Measurements from ENCODE around the gene PFKP.

DNA sequence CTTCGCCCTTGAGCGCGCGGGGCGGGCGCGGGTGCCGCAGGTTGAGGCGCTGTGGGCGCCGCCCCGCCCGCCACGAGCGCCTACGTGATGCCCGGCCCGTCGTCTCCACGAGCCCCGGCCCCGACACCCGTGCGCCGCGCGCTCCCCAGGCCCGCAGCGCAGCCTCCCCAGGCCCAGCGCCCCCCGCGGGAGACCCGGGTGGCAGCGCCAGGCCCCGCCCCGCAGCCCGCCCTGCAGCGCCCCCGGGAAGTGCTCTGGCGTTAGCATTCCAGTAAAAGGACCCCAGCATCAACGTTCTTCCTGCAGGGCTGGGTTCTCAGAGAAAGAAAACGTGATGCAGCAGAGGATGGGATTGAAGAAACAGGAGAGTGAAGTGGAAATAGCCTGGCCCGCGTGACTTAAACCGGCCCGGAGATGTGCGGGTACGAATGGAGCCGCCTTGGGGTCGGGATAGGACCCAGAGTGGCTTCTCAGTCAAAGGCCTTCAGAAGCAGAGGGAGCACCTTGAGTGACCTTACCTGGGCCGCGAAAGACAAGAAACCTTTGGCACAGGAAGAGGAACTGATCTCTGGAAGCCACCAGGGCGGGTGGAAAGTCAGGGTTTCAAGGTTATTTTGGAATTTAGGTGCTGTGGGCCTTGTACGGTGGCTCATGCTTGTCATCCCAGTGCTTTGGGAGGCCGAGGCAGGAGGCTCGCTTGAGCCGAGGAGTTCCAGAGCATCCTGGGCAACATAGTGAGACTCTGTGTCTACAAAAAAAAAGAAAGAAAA, 1.8 kb downstream of the PFKP start:
- TF ChIP-seq, protein P1, sequence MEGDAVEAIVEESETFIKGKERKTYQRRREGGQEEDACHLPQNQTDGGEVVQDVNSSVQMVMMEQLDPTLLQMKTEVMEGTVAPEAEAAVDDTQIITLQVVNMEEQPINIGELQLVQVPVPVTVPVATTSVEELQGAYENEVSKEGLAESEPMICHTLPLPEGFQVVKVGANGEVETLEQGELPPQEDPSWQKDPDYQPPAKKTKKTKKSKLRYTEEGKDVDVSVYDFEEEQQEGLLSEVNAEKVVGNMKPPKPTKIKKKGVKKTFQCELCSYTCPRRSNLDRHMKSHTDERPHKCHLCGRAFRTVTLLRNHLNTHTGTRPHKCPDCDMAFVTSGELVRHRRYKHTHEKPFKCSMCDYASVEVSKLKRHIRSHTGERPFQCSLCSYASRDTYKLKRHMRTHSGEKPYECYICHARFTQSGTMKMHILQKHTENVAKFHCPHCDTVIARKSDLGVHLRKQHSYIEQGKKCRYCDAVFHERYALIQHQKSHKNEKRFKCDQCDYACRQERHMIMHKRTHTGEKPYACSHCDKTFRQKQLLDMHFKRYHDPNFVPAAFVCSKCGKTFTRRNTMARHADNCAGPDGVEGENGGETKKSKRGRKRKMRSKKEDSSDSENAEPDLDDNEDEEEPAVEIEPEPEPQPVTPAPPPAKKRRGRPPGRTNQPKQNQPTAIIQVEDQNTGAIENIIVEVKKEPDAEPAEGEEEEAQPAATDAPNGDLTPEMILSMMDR (IDR thresholded peaks at IDR 0.05; ENCODE audit: poor library complexity): no peak
- TF ChIP-seq EZH2phosphoT487 (IDR thresholded peaks at IDR 0.05; ENCODE audit: low read depth, severe bottlenecking, unreplicated experiment): no peak
